Erythroblast (primary cell): Measurements from ENCODE around the gene APBB2.

Experiments used
- DNase-seq, 2 experiments: peaks; one replicate each; lab custom pipeline; 2025; lab: John Stamatoyannopoulos, UW
- GATA1 ChIP-seq: IDR thresholded peaks from 2 replicates; pipeline ENCODE4 v1.6.1; 2011; ENCODE audit warnings: low read depth, mild to moderate bottlenecking, control low read depth, low read length, moderate library complexity
- POLR2A ChIP-seq: IDR thresholded peaks from 2 replicates; pipeline ENCODE4 v1.6.1; 2011; ENCODE audit warnings: mild to moderate bottlenecking, low read length

Gene APBB2

DNA sequence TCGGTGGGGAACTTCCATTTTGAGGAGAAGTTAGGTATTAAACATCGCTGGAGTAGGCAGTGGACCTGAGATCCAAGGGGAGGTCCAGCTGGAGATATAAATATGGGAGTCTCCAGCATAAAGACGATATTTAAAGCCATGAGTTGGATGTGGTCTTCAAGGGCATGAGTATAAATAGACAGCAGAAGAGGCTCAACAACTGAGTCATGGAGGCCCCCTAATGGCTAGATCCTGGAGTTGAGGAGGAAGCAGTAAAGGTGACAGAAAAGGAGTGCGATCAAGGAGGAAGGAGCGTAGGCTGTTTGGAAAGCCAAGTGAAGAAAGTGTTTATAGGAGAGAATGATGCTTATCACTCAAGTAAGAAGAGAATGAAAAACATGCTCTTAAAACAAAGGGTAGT is 18.1 kb upstream of the APBB2 start:
- DNase-seq, result no peak
- TF ChIP-seq POLR2A, result no peak
- no peak for TF ChIP-seq GATA1

- DNase-seq, result no peak
- TF ChIP-seq POLR2A (no peak), GATA1 (no peak)
Observed at GRCh38 chr4:41227902-41228301, 13.6 kb upstream of the APBB2 start.

DNA sequence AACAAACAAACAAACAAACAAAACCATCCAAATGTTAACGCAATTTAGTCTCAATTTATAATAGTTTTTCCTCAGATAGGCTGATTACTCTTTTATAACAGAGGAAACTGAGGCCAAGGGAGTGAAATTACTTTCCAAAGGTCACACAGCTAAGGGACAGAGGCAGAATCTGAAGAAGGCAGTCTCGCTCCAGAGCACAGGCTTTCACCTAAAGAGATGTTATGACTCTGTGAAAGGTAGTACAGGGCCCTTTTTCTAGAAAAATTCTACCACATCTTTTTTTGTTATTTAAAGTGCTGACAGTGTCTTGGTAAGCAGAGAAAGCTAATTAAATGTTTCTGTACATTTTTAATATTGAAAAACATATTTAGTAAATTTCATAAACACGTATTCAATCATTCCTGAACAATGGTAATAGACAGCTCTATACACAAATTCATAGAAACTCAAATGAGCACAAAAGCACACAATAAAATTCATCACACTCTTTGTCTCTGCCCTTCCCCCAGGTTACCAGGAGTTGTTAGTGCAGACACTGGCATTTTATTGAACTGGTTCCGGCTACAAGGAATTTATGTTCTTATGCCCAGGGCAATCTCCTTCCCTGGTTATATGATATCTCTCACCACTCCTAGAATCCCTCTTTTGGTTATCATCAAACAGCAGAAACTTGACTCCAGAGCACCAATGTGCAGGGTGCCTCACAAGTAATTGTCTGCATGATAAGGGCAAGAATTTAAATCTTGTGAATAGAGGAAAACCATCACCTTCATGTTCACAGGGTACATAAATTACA is 7.7 kb upstream of the APBB2 start:
- DNase-seq, result no peak
- no peak for TF ChIP-seq GATA1
- no peak for TF ChIP-seq POLR2A

DNA sequence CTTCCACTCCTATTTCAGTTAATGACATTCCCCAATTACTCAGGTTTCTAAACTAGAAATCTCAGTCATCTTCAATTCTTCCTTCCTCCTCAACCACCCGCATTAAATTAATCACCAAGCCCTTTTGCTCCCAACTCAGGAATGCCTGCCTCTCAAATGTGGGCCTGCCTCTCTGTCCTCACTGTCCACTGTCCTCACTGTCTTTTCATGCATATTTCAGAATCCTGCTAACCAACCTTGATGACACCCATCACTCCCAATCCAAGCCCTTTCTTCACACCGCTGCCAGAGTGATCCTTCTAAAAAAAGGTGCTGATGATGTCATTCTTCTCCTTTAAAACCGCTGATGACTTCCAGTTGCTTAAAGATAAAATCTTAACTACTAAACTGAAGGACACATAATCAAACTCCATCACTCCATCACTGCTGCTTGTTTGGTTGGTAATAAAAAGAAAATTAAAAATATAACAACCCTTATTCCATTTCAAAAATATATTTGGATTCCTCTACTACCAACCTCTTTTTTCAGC is 5.1 kb upstream of the APBB2 start:
- no peak for DNase-seq
- no peak for TF ChIP-seq GATA1
- no peak for TF ChIP-seq POLR2A

DNA sequence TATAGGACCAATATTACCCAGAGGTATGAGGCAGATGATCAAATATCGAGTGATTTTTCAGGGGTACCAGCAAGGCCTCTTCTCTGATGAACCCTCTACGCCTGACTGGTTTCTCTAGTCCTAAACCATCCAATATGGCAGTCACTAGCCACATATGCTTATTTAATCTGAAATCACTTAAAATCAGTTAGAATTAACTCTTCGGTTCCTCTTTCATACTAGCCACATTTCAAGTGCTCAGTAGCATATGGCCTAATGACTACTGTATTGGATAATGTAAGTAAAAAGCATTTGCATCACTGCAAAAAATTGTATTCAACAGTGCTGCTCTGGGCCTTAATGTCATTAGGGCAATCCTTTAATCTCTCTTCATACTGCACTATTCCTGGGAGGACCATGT is 4.4 kb upstream of the APBB2 start:
- DNase-seq, result no peak
- no peak for TF ChIP-seq POLR2A
- TF ChIP-seq GATA1, result no peak

DNA sequence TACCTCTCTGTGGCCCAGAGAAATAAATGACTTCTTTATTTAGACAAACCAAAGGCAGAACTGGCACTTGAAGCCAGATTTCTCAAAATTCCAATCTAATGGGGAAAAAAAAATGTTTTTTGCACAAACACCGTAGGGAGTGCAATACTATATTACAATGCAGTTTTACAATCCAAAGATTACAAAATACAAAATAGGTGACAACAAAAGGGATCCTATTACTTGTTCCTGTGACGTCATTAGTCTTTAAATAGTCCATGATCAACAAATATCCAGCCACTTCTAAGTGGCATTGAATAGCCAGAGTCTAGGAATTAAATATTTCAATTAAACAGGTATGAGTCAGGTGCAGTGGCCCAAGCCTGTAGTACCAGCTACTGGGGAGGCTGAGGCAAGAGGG is 3.0 kb upstream of the APBB2 start:
- DNase-seq, result no peak
- TF ChIP-seq GATA1 (no peak), POLR2A (no peak)

- no peak for DNase-seq
- no peak for TF ChIP-seq POLR2A
- TF ChIP-seq GATA1, result no peak
Observed at GRCh38 chr4:41217020-41217333, 2.6 kb upstream of the APBB2 start.

GRCh38 chr4:41216294-41217019 is 2.1 kb upstream of the APBB2 start:
- TF ChIP-seq GATA1, result no peak
- TF ChIP-seq POLR2A, result no peak
- DNase-seq, result peak; percentile 41 to 59

DNA sequence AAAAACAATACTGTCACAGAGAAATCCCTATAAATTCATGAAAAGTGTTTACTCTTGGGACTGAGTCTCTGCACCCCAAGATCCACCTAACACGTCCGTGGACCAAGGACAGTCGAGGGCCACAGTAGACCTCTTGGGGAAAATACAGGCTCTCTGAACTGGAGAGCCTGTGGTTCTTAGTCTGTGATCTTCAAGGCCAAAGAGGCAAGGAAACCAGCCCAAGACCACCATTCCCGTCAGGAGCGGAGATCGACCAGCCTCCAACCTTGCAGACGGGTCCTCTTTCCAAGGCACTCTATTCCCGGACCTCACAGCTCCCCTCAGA is 1.6 kb upstream of the APBB2 start:
- DNase-seq, result no peak
- TF ChIP-seq GATA1, result no peak
- TF ChIP-seq POLR2A, result no peak

- DNase-seq, result no peak
- TF ChIP-seq GATA1, result no peak
- no peak for TF ChIP-seq POLR2A
Observed at GRCh38 chr4:41215155-41215554, 813 bp upstream of the APBB2 start.

DNA sequence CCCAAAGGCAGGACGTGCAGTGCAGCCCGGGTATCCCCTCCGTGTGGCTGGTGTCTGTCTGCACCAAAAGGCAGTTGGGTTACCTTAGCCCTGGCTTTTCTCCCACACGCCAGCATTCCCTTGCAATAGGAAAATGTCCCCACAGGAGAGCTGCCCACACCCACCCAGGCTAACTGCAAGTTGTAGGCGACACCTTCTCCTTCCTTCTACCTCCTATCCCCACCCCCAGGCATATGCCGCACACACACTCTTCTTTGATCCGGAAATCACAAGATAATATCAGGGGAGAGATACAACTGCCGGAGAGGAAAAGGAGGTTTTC is 444 bp upstream of the APBB2 start:
- DNase-seq, result no peak
- TF ChIP-seq GATA1, result no peak
- no peak for TF ChIP-seq POLR2A

GRCh38 chr4:41213625-41214135 is 662 bp downstream of the APBB2 start:
- TF ChIP-seq POLR2A, result no peak
- TF ChIP-seq GATA1, result no peak

GRCh38 chr4:41212616-41213203 is 1.6 kb downstream of the APBB2 start:
- DNase-seq, result no peak
- TF ChIP-seq GATA1, result no peak
- no peak for TF ChIP-seq POLR2A

More at GRCh38 chr4:41213625-41214135, 662 bp downstream of the APBB2 start:
- no peak for DNase-seq
